ENCODE data around the gene RASGRP4. TPM values are rescaled to one million over a fixed set of nuclear protein-coding genes. Genes with fewer than 3 reads are reported as not detected.

The RASGRP4 gene
- total RNA-seq, 1 donor: not detected

DNA sequence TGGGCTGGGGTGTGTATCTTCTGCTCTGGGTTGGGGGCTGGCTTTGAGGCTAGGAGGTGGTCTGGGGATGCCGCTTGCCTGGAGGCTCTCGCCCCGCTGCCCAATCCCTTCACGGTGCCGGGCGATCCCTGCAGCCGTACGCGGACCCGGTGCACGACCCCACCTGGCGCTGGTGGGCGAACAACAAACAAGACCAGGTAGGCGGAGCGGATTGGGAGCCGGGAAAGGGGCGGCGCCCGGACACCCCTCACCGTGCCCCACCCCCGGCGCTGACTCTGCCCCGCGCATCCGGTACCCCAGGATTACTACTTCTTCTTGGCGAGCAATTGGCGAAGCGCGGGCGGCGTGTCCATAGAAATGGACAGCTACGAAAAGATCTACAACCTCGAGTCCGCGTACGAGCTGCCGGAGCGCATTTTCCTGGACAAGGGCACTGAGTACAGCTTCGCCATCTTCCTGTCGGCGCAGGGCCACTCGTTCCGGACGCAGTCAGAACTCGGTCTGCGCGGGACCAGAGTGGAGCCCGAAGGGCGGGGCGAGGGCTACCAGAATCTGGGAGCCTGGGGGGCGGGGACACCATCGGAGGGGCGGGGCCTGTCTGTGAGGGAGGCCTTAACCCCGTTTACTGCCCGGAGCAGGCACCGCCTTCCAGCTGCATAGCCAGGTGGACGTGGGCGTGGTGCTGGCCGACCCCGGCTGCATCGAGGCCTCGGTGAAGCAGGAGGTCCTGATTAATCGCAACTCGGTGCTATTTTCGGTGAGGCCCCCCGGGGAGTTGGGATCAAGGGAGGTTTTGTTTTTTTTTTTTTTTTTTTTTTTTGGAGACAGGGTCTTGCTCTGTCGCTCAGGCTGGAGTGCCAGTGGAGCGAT is 63.7 kb downstream of the RASGRP4 start:
- peak overlapping the region; percentile 73 for H3K4me3 ChIP-seq (ENCODE audit: low read depth, low read length)
- peak; percentile 54 for DNase-seq (ENCODE audit: low read depth)
- no peak for TF ChIP-seq CTCF (IDR thresholded peaks at IDR 0.05; ENCODE audit: insufficient read depth, low read depth, low read length)

DNA sequence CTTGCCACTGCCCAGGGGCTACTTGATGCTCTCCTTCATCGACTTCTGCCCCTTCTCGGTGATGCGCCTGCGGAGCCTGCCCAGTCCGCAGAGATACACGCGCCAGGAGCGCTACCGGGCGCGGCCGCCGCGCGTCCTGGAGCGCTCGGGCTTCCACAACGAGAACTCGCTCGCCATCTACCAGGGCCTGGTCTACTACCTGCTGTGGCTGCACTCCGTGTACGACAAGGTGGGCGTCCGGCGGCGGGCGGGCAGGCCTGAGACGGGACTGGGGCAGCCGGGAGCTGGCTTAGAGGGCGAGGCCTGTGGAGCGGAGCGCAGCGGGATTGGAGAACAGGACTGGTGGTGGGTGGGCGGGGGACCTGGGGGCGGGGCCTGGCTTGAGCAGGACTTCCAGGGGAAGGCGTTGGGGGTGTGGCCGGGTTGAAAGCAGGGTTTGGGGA is 64.4 kb downstream of the RASGRP4 start:
- H3K4me3 ChIP-seq (ENCODE audit: low read depth, low read length): peak overlapping the region; percentile 73
- peak; percentile 9 for TF ChIP-seq CTCF (IDR thresholded peaks at IDR 0.05; ENCODE audit: insufficient read depth, low read depth, low read length)
- DNase-seq (ENCODE audit: low read depth): peak; percentile 72

GRCh38 chr19:38360839-38361631 is 65.0 kb downstream of the RASGRP4 start:
- H3K4me3 ChIP-seq (ENCODE audit: low read depth, low read length): peak overlapping the region; percentile 73
- DNase-seq (ENCODE audit: low read depth): no peak
- TF ChIP-seq CTCF (IDR thresholded peaks at IDR 0.05; ENCODE audit: insufficient read depth, low read depth, low read length): no peak

GRCh38 chr19:38360351-38360750 is 65.7 kb downstream of the RASGRP4 start:
- no peak overlapping the region for H3K4me3 ChIP-seq (ENCODE audit: low read depth, low read length)
- DNase-seq (ENCODE audit: low read depth): no peak
- no peak for TF ChIP-seq CTCF (IDR thresholded peaks at IDR 0.05; ENCODE audit: insufficient read depth, low read depth, low read length)

DNA sequence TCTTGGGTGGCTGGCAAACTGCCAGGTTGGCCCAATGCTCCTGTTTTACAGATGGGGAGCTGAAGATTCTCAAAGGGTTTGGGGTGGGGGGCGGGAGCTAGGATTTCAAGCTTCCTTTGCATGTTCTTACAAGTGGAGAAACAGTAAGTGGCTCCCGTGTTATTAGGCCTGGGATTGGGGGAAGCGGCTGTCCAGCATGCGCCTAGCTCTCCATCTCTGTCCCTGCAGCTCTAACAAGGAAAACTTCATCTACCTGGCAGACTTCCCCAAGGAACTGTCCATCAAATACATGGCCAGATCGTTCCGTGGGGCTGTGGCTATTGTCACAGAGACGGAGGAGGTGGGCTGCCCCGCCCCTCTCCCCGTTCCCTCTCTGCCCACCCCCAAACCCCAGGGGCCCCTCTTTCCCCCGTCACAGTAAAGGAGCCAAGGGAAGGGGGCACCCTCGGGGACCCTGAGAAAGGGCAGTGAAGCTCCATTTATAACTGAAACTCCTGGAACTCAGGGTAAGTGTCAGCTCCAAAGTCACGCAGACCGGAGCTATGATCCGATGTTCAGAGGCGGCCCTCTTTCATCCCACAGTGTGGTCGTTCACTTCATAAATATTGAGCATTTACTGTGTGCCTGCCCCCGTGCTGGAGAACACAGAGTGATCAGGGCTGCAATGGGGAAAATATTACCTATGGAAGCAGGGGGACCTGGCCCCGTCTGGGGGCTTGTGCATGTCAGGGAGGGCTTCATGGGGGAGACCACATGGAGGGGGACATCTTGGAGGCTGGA is 66.6 kb downstream of the RASGRP4 start:
- TF ChIP-seq CTCF (IDR thresholded peaks at IDR 0.05; ENCODE audit: insufficient read depth, low read depth, low read length): no peak
- no peak overlapping the region for H3K4me3 ChIP-seq (ENCODE audit: low read depth, low read length)
- DNase-seq (ENCODE audit: low read depth): no peak

Other genes starting within 250 kb of the RASGRP4 start
- gene DPF1, start 202.0 kb downstream of the RASGRP4 start, total RNA-seq: 1.7 and 3.5 TPM in 2 replicates
- 1.3 and 8.7 TPM in 2 replicates for gene PPP1R14A, start 169.8 kb downstream of the RASGRP4 start, total RNA-seq
- gene SPINT2, start 161.6 kb downstream of the RASGRP4 start, total RNA-seq: 3.5 and 5.5 TPM in 2 replicates
- 1.3 and 3.2 TPM in 2 replicates for gene C19orf33, start 122.0 kb downstream of the RASGRP4 start, total RNA-seq
- 50.1 and 65.7 TPM in 2 replicates for gene YIF1B, start 110.3 kb downstream of the RASGRP4 start, total RNA-seq
- 8.6 and 9.3 TPM in 2 replicates for gene KCNK6, start 106.4 kb downstream of the RASGRP4 start, total RNA-seq
- 1.3 and 1.7 TPM in 2 replicates for gene CATSPERG, start 90.4 kb downstream of the RASGRP4 start, total RNA-seq
- 277 and 299 TPM in 2 replicates for gene PSMD8, start 51.6 kb downstream of the RASGRP4 start, total RNA-seq
- 0.32 and 0.86 TPM in 2 replicates for gene GGN, start 38.2 kb downstream of the RASGRP4 start, total RNA-seq
- 3.9 TPM in 2 replicates for gene SPRED3, start 37.5 kb downstream of the RASGRP4 start, total RNA-seq
- 7.8 and 10.3 TPM in 2 replicates for gene FAM98C, start 23.1 kb downstream of the RASGRP4 start, total RNA-seq
- gene RYR1, start 7.5 kb upstream of the RASGRP4 start, total RNA-seq: under 0.01 TPM in 2 replicates
- 0.32 TPM in 1 of 2 replicates, not detected in the other for gene MAP4K1, start 191.7 kb upstream of the RASGRP4 start, total RNA-seq
- 152 and 257 TPM in 2 replicates for gene EIF3K, start 193.0 kb upstream of the RASGRP4 start, total RNA-seq
- 333 and 456 TPM in 2 replicates for gene ACTN4, start 221.4 kb upstream of the RASGRP4 start, total RNA-seq

Data from fibroblast of villous mesenchyme (primary cell).